Endothelial cell of umbilical vein (primary cell): ENCODE measurements around the gene SYNGR4. TPM values are rescaled to one million over a fixed set of nuclear protein-coding genes. Genes with fewer than 3 reads are reported as not detected.

Experiments used
- BruUV-seq: library from RNA; stranded (reverse); fragments of 400-500 nt; replicated peaks from 2 replicates; lab custom pipeline; 2021; lab: Mats Ljungman, UMichigan
- CTCF ChIA-PET: fragments of 300-600, 350-600 bp; sonication (Branson Sonifier 250); formaldehyde crosslinking; loops from one replicate; lab custom pipeline; 2021; ENCODE audit warnings: antibody characterized with exemption, inconsistent platforms; lab: Charles Lee
- POLR2A ChIA-PET: fragments of 300-600, 350-600 bp; sonication (Branson Sonifier 250); formaldehyde crosslinking; loops from one replicate; lab custom pipeline; 2021; ENCODE audit warnings: antibody characterized with exemption, inconsistent platforms; lab: Charles Lee
- DNase-seq: peaks from one replicate; pipeline ENCODE4 v3.0.0-alpha.2; 2011; ENCODE audit warnings: low read depth, low spot score
- FAIRE-seq: peaks from 2 replicates; lab custom pipeline; 2011; peaks lifted over from hg19 to GRCh38; lab: Jason Lieb, UNC
- H2AFZ ChIP-seq: 2 replicates; pipeline ENCODE4 v1.6.0; 2012; ENCODE audit warnings: low read depth, low read length, control low read depth, inconsistent platforms
- H3K27ac ChIP-seq: 2 replicates; pipeline ENCODE4 v1.5.1; 2011; ENCODE audit warnings: low read depth, mild to moderate bottlenecking, control low read depth, low read length, moderate library complexity; ENCODE audit not compliant: insufficient read depth
- H3K27me3 ChIP-seq, 2 experiments: 2 replicates each; pipeline versions ENCODE4 v1.6.0 to v1.6.1; 2011; ENCODE audit warnings: low read length in 2 of 2, mixed read lengths in 1 of 2; ENCODE audit not compliant: control insufficient read depth in 2 of 2, insufficient read depth in 2 of 2
- H3K36me3 ChIP-seq, 2 experiments: 2 replicates in 1 of 2; 3 replicates in 1 of 2; pipeline ENCODE4 v1.5.1; 2011; ENCODE audit warnings: low read length in 2 of 2, mild to moderate bottlenecking in 1 of 2, moderate library complexity in 1 of 2; ENCODE audit not compliant: control insufficient read depth in 2 of 2, insufficient read depth in 2 of 2; ENCODE audit errors: extremely low read depth in 1 of 2
- H3K4me1 ChIP-seq: 3 replicates; pipeline ENCODE4 v1.5.1; 2011; ENCODE audit warnings: mild to moderate bottlenecking, low read length; ENCODE audit not compliant: control insufficient read depth, insufficient read depth; ENCODE audit errors: extremely low read depth
- H3K4me2 ChIP-seq: 2 replicates; pipeline ENCODE4 v1.6.1; 2011; ENCODE audit warnings: low read length, control low read depth, mixed read lengths; ENCODE audit not compliant: insufficient read depth
- H3K4me3 ChIP-seq, 3 experiments: fragments of 200-600 bp in 1 of 3; sonication (generic), shearing (Covaris generic) in 1 of 3; replicated peaks in 1 of 3; 2 replicates each; pipeline ENCODE4 v1.5.1; 2011 to 2016; ENCODE audit warnings: control low read depth in 3 of 3, low read length in 3 of 3, mild to moderate bottlenecking in 2 of 3, inconsistent platforms in 1 of 3, low read depth in 1 of 3, moderate library complexity in 1 of 3; ENCODE audit not compliant: insufficient read depth in 1 of 3
- H3K79me2 ChIP-seq: 2 replicates; pipeline ENCODE4 v1.6.0; 2012; ENCODE audit warnings: low read length, inconsistent platforms; ENCODE audit not compliant: control insufficient read depth, insufficient read depth
- H3K9ac ChIP-seq: replicated peaks from 2 replicates; pipeline ENCODE3; 2011; ENCODE audit warnings: low read length, control low read depth; ENCODE audit not compliant: insufficient read depth; ENCODE audit errors: extremely low read depth
- H3K9me1 ChIP-seq: replicated peaks from 3 replicates; pipeline ENCODE4 v1.6.0; 2011; ENCODE audit warnings: mild to moderate bottlenecking, low read length; ENCODE audit not compliant: control insufficient read depth, insufficient read depth; ENCODE audit errors: extremely low read depth
- H3K9me3 ChIP-seq: replicated peaks from 2 replicates; pipeline ENCODE4 v1.5.1; 2012; ENCODE audit warnings: low read length, inconsistent platforms; ENCODE audit not compliant: control insufficient read depth, insufficient read depth
- H4K20me1 ChIP-seq: replicated peaks from 2 replicates; pipeline ENCODE3; 2011; ENCODE audit warnings: mild to moderate bottlenecking, low read length; ENCODE audit not compliant: control insufficient read depth, insufficient read depth; ENCODE audit errors: extremely low read depth
- EZH2 ChIP-seq: IDR thresholded peaks from 2 replicates; pipeline ENCODE4 v1.6.1; 2012; ENCODE audit warnings: borderline replicate concordance, low read depth, mild to moderate bottlenecking, moderate library complexity, low read length, inconsistent platforms; ENCODE audit not compliant: severe bottlenecking
- FOS ChIP-seq: IDR thresholded peaks from 2 replicates; pipeline ENCODE4 v1.6.1; 2011; ENCODE audit warnings: mild to moderate bottlenecking, low read length, moderate library complexity, borderline replicate concordance; ENCODE audit not compliant: insufficient read depth
- JUN ChIP-seq: IDR thresholded peaks from 2 replicates; pipeline ENCODE4 v1.6.1; 2011; ENCODE audit warnings: borderline replicate concordance, low read depth; ENCODE audit not compliant: insufficient read length, insufficient read depth
- MYC ChIP-seq: IDR thresholded peaks from one replicate; pipeline ENCODE4 v1.6.1; 2011; ENCODE audit warnings: mild to moderate bottlenecking, low read depth, low read length
- POLR2A ChIP-seq: IDR thresholded peaks from 2 replicates; pipeline ENCODE4 v1.6.1; 2012; ENCODE audit warnings: low read depth, mild to moderate bottlenecking, control low read depth, low read length
- dilution Hi-C: fragments of 300-500 bp; cut with MboI; formaldehyde crosslinking; loops from one replicate; pipeline ENCODE4 v1.15.0; 2019; ENCODE audit warnings: low sequenced_read_pairs; ENCODE audit not compliant: extremely low pct_ligation_motif_present
- intact Hi-C: fragments of 100-400 bp; cut with micrococcal nuclease; formaldehyde crosslinking; loops from one replicate; pipeline ENCODE4 v1.10.0; 2022
- polyA plus RNA-seq, 4 experiments: library from polyadenylated mRNA; depleted of rRNA in 3 of 4; stranded (reverse) in 3 of 4; unstranded in 1 of 4; fragments of >200 nt; gene quantifications; 2 replicates each; pipeline versions ENCODE4 v1.2.1 to v1.2.3, GENCODE V29; 2011 to 2012; ENCODE audit warnings: missing spikeins in 1 of 4
- total RNA-seq: library from RNA; stranded (reverse); gene quantifications from 2 replicates; pipeline ENCODE4 v1.2.3, GENCODE V29; 2021
- TF ChIP-seq, protein P1 (sequence below): IDR thresholded peaks from 2 replicates; pipeline ENCODE4 v1.6.1; 2011; ENCODE audit not compliant: insufficient read depth, insufficient read length

Gene SYNGR4
- total and polyA plus RNA-seq, 2 donors (not counting 3 experiments of a cell fraction or from before 2014, with no cell fraction given) = not detected

GRCh38 chr19:48363500-48363809, 712 bp upstream of the SYNGR4 start:
- POLR2A ChIA-PET = interaction anchor here (0.6 to 1.4 kb wide), 3 partner anchors 12 to 253 kb away, joined by 3 to 7 read pairs (median 4); partner anchors contain the start of gene PLA2G4C
- Histone ChIP-seq H3K4me2 (peak overlapping the region; percentile 73), H2AFZ (peak overlapping the region; percentile 55), H3K4me1 (peaks cover 8% of the 10 kb centered on the region), H3K9me1 (no peaks in the 10 kb centered on the region), H4K20me1 (no peaks in the 10 kb centered on the region), H3K27ac (peak overlapping the region; percentile 40), H3K27me3 (no peaks in the 10 kb centered on the region), H3K79me2 (no peaks in the 10 kb centered on the region), H3K4me3 (peak overlapping the region; percentile 11 to 53 (median 35)), H3K36me3 (no peaks in the 10 kb centered on the region), H3K9ac (peak overlapping the region; percentile 68), H3K9me3 (no peaks in the 10 kb centered on the region)
- intact Hi-C loops = no loop called here
- dilution Hi-C loops = no loop called here
- CTCF ChIA-PET = interaction anchor here (1.0 to 4.5 kb wide), 9 partner anchors 13 to 221 kb away, joined by 3 to 29 read pairs (median 10); partner anchors contain the start of genes GRWD1 and KDELR1
- TF ChIP-seq EZH2 (no peak), JUN (no peak), MYC (no peak), POLR2A (peak; percentile 12), FOS (no peak)
- FAIRE-seq (no peak), DNase-seq (no peak)
- TSS peak; percentile 71 for BruUV-seq

DNA sequence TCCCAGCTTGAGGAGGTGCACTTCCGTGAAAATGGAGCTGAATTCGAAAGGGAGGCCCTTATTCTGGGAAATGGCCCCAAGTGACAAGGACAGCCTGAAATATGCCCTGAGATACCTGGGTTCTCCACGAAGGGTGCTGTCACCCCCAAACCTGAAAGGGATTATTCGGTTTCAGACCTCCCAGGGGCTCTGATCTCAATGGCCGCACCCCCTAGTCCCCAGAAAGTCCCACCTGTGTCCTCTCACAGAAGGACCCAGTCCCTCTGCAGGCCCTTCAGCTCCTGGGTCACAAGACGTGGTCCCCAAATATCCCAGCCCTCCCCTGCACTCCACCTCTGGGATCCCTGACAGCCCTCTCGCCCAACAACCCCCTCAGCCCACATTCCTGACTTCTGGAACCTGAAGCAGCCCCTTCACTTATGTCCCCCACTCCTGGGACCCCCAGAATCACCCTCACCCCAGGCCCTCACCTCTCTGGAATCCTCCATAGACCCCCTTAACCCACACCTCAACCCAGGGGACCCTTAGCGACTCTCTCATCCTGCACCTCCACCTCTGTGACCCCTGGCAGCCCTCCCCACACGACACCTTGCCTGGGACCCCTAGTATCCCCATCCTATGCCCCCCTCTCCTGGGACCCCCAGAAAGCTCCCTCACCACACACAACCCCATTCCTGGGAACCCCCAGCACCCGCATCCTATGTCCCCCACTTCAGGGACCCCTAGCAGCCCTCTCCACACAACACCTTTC, 606 bp downstream of the SYNGR4 start:
- H3K36me3 ChIP-seq = no peaks in the 10 kb centered on the region
- FAIRE-seq (no peak), DNase-seq (no peak)
- no peaks in the 10 kb centered on the region for H3K27me3 ChIP-seq
- TSS peak; percentile 80 for BruUV-seq
- H3K9me3 ChIP-seq = no peaks in the 10 kb centered on the region
- peak overlapping the region; percentile 73 for H2AFZ ChIP-seq
- dilution Hi-C loops (no loop called here), intact Hi-C loops (loop anchor here (1.0 to 2.0 kb wide), 3 partner anchors 27 to 81 kb away; partner anchors contain the start of genes GRWD1 and KDELR1)
- peak overlapping the region in 1 of 3 experiments; percentile 24 for H3K4me3 ChIP-seq
- H3K4me2 ChIP-seq = peak overlapping the region; percentile 42
- TF ChIP-seq, protein P1, sequence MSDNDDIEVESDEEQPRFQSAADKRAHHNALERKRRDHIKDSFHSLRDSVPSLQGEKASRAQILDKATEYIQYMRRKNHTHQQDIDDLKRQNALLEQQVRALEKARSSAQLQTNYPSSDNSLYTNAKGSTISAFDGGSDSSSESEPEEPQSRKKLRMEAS = no peak
- TF ChIP-seq FOS = no peak
- no peak for TF ChIP-seq JUN
- no peak for TF ChIP-seq POLR2A
- TF ChIP-seq EZH2 = no peak
- H3K79me2 ChIP-seq = no peaks in the 10 kb centered on the region
- H4K20me1 ChIP-seq = no peaks in the 10 kb centered on the region
- POLR2A ChIA-PET = interaction anchor here (0.6 to 1.3 kb wide), 2 partner anchors 35 to 295 kb away, joined by 4 read pairs; no protein-coding TSS in a partner anchor
- no peaks in the 10 kb centered on the region for H3K9me1 ChIP-seq
- H3K9ac ChIP-seq = no peak overlapping the region
- CTCF ChIA-PET = interaction anchor here (1.3 to 4.5 kb wide), 5 partner anchors 14 to 51 kb away, joined by 3 to 29 read pairs (median 20); partner anchors contain the start of gene KDELR1
- H3K4me1 ChIP-seq = peaks cover 8% of the 10 kb centered on the region
- peak overlapping the region; percentile 6 for H3K27ac ChIP-seq
